ENCODE measurements around the gene DCANP1.

DCANP1 gene

DNA sequence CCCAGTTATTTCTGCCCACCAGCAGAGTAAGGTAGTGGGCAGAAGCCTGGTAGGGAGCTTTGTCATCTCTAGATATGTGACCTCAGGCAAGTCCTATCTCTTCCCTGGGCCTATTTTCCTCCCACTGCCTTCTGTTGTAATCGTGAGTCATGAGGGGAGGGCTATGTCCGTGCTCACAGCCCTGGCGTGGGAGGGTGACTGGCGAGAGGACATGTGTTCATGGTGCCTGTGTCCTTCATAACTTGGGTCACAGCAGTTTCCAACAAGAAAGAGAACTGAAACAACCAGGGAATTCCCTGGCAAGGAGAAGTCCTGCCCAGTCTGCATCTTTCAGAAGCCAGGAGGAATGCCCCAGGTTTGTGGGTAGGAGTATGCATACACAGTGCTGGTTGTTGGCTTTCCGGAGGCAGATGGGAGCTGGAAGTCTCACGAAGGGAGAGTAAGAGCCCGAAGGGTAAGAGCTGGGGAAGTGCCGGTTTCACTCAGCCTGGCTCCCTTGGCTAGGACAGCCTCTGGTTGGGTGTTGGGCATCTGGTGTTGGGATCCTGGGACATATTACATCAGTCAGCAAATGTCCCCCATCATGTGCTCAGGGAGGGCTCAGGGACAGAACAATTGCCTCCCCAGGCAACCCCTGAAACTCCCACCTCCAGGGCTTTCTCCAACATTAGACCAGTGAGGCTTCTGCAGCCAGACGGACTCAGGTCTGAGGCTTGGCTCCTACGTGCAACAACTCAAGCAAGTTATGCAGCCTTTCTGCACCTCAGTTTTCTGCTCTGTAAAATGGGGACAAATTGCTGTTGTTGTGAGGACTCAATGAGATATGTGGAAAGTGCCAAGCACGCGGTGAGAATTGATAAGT, 9.3 kb upstream of the DCANP1 start:
- no peak for DNase-seq

DNA sequence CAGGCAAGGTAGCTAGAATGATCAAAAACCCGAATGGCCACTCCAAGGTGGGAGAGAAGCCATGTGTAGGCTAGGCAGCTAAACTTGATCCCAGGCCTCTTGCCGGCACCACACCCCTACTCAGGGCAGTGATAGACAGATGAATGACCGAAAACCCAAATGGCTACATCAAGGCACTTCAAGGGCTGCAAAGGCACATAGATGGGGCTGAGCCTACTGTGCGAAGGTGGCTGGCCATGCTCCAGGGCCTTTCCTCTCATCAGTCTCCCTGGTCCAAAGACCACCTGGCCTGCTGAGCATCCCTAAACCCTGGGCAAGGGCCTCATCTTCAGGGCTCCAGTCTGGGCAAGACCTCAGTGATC, 8.7 kb upstream of the DCANP1 start:
- no peak for DNase-seq

DNA sequence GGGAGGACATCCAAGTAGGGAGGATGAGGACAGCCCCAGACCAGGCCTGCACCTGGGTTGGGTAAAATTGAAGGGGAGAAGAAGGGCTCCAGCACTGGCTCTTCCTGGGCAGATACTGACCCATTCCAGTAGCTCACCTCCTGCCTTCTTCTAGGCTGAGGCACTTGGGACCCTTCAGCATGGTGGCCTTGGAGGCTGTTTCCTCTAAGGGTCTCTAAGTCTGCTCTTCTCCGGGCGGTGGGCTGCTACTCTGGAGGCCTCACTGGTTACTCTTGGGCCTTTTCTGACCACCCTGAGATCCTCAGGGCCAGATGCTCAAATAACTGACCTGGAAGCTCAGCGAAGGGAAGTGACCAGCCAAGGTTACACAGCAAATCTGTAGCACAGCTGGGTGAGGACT, 7.8 kb upstream of the DCANP1 start:
- DNase-seq = no peak

DNA sequence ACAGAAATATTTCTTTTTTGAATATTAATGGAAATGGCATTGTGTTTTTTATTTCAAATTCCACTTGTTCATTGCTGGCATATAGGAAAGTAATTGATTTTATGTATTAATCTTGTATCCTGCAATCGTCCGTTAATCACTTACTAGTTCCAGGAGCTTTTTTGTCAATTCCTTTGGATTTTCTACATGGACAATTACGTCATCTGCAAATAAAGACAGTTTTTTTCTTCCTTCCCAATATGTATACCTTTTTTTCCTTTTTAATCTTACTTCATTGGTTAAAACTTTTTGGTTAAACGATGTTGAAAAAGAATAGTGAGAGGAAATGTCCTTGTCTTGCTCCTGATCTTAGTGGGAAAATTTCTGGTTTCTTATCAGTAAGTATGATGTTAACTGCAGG, 6.5 kb upstream of the DCANP1 start:
- DNase-seq = no peak

DNA sequence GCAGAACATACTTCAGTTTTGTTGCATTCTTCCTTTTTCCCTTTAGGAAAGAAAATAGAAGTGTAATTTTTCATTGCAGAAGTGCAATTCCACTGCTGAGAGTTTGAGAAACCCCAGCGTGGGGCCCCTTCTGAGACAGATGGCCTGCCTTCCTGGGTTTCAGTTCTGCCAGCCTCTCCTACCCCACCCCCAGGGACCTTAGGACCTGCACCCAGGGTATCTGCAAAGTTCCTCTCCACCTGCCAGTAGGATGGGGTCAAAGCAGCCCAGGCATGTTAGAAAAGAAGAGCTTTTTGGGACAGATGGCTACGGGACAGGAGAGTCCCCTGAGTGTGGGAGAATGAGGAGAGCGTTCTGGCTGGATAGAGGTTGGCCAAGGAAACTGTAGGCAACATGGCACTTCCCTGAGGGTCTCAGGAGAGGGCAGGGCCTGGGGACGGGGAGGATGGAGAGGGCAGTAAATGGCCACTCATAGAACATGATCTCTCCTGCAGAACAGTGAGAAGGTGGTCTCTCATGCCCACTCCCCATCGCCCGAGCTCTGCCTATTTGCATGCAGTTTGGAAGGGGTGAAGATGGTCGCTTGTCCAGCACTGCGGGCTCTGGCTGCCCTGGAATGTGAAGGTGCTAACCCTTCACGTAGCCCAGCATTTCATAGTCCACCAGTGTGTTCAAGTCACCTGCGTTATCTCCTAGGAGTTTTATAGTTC, 5.3 kb upstream of the DCANP1 start, which contains the start of gene TIFAB:
Gene TIFAB (minus strand): TSS at position 31 of the 710 bp plus-strand sequence. CDS start 2,412 bp downstream, outside the sequence.
- no peak for DNase-seq

DNA sequence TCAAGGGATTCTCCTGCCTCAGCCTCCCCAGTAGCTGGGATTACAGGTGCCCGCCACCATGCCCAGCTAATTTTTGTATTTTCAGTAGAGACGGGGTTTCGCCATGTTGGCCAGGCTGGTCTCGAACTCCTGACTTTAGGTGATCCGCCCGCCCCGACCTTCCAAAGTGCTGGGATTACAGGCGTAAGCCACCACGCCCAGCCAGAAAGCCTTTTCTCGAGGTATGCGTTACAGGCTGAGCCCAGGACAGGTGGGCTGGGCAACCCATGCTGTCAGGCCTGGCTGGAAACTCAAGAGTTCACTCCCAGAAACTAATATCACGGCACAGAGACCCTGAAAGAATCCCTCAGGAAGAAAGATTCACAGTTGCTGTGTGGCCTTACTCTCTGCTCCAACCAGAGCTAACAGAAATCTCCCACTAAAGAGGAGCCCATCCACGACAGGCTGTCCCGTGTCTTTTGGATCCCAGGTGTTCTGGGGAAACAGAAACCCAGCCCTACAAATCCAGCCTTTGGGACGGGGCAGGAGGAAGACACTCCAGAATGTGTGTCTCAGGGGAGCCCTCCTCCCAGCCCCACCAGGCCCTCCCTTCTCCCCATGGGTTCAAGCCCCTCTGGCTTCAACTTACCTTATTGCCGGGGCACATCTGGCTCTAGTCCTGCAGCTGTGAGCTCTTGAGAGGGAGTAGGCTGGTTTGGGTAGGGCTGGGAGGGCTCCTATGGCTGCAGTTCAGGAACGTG, 4.6 kb upstream of the DCANP1 start:
- DNase-seq = no peak

DNA sequence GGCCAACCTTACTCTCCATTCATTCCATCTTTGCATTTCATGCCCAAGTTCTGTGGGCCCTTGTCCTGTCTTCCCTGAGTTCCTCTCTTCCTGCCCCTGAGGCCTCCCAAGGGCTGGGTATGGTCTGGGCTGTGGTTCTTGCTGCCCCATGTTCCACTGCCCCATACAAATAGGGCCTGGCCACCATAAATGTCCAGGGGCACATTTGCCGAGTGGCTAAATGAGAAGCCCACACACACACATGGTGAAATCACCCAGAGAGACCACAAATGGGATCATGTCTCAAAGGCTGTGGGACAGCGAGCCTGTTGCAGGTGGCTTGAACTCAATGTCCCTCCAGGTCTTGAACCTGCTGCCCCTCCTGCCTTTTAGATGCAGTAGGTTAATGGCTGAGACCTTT, 3.8 kb upstream of the DCANP1 start:
- DNase-seq = no peak

DNA sequence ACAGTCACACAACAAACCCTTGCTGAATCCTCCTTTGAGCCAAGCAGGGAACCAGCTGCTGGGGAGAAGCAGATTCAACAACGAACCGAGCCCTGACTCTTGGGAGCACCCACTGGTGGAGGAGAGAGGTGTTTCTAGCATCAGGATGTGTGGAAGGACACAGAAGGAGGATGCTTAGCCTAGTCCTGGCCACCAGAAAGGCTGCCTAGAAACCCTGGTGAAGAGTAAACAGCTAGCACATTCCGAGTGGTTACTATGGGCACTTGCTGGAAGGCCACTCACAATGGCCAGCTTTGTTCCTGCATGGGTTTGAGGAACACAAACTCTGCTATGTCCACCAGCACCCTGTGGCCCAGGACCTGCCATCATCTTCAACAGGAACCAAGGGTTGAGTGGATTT, 3.2 kb upstream of the DCANP1 start:
- DNase-seq = no peak

DNA sequence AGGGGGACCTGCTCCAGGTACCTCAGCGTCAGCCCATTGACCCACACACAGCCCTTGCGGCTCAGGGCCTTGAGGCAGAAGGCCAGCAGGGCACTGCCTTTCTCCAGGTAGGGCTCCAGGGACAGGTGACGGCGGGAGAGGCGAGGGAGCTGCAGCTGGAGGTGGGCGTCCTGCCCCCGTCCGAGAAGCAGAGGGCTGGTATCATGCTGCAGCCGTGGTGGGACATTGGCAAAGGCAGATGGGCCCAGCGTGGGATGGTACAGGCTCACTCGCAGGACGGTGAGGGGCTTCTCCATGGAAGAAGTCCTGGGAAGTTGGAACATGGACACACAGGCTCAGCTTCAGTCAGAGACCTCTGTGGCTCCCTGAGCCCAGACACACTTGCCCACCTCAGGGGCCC, 2.5 kb upstream of the DCANP1 start:
- no peak for DNase-seq

DNA sequence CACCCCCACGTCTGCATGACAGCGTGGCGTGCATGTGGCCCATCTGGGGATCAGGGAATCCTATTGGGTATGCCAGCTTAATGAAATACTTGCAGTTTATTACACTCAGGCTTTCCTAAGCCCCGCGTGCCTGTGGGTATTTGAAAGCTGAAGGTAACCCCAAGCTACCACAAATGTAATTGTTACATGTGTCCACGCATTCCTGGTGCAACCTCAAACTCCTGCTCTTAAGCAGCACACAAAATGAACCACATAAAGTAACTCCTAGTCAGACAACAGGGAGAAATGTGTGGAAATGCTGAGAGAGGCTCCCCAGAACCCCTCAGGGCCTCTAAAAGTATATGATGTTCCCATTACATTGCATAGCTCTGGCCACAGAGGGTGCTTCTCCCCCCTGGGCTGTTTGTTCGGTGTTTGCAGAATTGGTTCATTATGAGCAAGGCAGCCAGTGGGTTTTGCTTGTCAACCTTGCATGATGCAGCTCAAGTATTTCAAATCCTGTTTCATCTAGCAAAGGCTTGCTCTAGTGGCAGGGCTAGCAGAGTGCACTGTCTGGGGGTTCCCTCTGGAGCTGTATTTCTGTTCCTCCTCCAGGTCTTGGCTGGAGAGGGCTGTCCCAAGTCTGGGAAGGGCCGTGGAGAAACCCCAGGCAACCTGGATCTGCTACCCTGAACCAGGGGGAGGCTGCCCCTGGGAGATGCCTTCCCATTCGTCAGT, 1.8 kb upstream of the DCANP1 start:
- DNase-seq = no peak

DNA sequence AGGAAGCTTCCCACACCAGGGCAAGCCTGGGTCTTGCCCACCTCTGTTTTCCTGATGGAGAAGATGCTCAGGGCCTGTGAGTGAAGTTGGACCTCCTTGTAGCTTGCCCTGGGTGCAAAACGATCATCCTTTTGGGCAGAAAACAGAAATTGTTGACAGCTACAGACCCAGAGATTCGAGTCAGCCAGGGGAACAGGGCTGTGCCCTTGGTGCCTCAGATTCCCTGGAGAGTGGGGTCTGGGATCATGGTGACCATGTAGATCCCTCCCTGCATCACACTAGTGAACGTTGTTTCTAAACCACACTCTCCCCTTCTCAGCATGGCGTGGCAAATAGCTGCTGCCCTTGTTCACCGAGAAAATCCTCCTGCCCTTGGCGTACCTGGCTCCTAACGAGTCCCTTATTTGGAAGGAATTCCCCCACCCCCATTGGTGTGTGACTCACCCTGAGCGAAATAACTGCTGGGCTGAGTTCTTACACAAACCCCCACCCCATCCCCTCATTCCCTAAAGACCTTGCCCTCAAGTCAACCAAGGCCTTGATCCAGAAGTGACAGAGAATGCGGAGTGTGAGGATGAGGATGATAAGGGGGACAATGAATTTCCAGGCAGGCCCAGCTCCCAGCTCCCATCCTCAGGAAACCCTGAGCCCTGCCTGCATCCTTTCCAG, 1.1 kb upstream of the DCANP1 start:
- DNase-seq = no peak

DNA sequence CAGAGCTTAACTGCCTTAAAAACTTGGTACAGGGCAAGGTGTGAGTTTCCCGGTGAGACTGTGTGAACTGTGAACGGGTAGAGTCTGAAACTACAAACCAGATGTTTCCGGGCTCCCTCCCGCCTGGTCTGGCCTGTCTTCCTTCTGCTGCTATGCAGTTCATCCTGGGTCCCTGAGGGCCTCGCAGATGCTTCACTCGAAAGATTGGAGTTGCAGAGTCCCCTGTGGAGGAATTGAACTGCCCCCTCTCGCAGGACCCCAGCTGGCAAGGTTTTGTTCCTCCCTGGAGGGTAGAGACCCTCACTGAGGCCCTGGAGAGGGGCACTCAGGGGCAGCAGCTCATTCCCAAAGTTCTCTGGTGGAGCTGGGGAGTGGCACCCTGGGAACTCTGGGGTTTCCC, 533 bp downstream of the DCANP1 start:
- DNase-seq = no peak

DNA sequence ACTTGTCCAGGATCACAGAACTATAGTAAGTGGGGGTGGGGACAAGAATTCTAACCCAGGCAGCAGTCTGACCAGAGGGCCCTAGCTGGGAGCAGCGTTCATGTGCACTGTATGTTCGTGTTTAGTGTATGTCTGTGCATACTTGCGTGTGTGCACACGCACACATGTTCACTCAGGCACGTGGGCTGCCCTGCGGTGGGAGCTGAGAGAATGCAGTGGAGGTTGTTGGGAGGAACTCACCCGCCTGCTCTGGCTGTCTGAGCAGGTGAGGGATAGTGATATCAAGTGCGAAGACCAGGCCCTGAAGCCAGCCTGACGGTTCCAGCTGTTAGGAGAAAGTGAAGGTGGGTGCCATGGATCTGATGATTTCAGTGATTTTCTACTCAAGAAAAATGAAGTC, 942 bp downstream of the DCANP1 start:
- peak; percentile 19 for DNase-seq

DNA sequence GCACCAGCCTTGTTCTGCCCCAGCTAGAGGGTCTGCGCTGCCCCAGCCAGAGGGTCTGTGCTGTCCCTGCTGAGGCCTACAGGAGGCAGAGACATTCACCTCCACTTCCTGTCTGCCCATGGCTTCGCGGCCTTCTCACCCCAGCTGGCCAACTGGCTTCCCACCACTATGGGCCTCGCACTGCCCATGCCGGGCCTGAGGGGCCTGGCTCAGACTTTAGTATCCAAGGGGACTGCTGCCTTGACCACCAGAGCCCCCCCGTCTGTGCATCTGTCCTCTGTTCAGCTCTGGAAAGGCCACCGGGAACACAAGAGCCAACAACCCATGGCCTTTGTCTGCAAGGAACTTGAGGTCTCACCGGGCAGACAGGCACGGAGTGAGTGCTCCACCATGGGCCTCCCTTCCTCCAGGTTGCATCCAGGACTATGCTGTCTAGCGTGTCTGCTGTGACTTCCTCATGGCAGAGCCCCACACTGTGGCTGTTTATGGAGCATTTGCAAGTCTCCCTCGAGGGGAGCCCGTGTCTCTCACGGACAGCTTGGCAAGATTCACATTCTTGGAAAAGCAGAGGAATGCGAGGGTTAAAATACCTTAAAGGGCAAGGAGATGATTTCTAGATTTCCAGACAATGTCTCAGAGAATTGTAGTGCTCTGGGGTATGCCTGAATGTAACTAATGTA, 1.7 kb downstream of the DCANP1 start:
- DNase-seq = peak; percentile 17

DNA sequence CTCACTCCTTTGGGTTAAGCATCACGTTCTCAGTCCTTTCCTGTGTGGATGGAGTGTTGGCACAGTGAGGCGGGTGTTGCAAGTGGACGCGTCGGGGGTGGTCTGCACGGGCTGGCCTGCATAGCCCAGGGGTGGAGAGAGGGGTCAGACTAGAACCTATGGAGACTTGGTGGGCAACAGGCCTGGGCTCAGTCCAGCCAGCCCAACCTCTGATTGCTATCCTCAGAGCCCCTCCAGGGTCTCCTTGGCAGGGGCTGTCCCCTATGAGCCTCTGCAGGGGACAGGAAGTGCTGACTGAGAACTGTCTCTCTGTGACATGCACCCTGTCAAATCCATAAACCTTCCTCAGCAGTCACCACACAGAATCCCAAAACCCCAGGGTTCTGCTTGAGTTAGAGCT, 2.3 kb downstream of the DCANP1 start:
- peak; percentile 33 for DNase-seq

DNA sequence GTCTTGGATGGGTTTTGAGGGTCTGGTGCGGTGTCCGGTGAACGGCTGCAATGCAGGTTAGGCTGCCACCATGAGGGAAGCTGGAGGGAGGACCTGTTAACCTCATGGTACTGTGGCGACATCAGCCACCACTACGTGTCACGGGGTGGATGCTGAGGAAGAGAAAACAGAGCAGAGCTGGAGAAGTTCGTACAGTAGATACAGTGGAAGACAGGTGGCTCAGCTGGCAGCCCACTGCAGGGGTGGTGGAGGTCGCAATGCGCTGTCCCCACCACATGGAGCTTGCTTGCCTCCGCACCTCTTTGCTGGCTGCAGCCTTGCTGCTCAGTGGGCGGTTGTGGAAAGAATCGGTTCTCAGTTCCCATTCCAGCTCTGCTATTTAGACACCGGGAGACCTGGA, 2.8 kb downstream of the DCANP1 start:
- peak; percentile 37 for DNase-seq

DNA sequence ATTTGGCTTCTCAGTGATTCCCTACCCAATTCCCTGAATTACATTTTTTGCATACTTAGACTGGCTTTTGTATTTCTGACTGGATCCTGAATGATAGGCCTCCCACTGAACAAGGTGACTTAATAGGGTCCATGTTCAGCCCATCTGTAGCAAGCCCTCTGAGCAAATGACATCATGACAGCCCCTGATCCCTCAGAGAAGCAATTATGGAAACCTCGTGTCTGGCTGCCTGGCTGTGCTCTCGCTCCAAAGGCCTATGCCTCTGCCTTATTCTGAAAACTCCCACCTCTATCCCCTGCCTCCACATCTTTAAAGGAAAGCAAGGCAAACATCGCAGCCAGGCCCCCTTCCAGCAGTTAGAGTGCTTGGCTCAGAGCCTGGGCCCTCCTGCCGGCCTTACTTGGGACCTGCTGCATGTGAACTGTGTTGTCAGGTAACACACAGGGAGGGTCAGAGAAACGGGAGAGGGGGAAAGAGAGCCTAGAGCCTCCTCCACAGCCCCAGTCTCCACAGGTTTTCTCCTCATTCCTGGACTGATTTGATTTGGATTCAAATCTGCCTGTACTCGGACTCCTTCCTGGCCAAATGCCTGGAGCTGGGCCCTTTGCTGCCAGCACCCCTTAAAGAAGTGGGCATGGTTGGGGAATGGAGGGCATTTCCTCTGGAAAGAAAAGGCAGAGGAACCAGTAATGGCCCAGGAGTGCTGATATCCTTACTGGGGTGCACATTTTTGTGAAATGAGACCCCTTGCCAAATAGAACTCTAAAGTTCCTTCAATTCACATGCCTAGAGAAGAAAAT, 3.8 kb downstream of the DCANP1 start:
- peak; percentile 33 for DNase-seq

DNA sequence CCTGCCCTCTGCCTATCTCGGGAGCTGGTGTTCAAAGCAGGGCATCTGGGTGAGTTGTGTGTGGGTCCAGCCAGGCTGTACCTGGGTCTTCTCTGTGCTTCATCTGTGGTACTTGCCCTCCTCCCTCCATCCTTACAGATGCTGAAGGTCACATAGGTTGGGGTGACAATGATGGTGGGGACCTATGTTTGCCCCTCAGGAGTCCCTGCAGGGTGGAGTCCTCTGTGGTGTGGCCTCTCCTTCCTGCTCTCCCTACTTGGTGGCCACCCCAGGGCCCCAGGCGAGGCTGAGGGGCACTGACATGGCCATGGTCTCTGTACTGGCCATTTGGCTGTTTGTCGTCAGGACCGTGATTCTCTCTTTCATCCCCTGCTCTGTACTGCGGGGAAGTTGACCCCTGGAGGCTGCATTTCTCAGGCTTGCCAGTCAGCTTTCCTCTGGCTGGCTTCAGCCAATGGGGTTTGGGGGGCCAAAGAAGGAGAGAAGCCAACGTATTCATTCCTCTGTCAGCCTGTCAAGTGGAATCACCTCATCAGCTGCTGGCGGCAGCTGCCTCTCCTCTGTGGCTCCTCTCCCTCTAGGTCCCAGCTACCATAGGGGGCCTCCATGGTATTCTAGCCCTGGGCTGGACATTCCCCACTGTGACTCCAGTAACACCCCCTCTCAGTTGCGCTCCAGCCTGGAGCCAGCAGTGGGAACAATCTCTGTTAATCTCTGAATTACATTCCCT, 4.6 kb downstream of the DCANP1 start:
- DNase-seq = peak; percentile 32

DNA sequence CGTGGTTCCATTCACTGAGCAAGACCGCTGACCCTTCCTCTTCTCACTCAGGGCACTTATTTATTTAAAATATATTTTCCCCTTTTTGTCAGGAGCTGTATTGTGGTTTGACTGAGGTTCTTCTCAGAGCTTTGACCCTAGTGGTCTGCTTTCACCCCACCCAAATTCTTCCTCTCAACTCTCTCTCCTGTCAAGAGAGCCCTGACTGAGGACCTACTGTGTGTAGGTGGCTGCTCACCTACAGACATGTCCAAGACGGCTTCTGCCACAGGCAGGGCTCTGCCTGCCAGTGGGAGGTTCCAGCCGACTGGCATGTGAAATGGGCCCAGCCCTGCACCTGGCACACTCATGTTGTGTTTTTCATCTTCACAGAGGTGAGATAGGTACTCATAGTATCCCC, 5.2 kb downstream of the DCANP1 start:
- DNase-seq = no peak

DNA sequence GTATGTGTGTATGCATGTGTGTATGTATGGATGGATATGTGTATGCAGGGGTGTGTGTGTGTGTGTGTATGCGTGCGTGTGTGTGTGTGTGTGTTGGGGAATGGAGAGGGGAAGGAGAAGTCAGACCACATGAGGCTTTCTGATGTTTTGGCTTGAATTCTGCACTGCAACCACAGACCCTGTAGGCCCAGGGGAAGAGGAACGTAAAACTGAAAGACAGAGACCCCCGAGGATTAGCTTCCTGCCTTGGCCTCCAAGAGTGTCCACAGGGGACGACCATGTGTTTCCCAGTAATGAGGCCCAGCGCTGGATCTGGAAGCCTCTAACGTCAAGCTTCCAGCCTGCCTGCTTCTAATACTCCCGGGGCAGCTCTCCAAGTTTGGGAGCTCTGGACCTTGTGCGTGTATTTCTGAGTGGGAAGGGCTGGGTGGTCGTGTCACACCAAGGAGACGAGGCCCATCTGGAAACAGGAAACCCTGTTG, 5.8 kb downstream of the DCANP1 start:
- peak; percentile 37 for DNase-seq

Measured in activated CD8-positive, alpha-beta memory T cell treated with anti-CD3 and anti-CD28 coated beads for 24 hours (primary cell).